GM18517 (cell line): Measurements from ENCODE around the gene ZNF385A.

Experiments used
- ATAC-seq: cut with Tn5 transposase; IDR thresholded peaks from one replicate; pipeline ENCODE4 v1.9.1; 2021; ENCODE audit warnings: mild to moderate bottlenecking, moderate library complexity; ENCODE audit not compliant: unreplicated experiment

The ZNF385A gene, protein sequence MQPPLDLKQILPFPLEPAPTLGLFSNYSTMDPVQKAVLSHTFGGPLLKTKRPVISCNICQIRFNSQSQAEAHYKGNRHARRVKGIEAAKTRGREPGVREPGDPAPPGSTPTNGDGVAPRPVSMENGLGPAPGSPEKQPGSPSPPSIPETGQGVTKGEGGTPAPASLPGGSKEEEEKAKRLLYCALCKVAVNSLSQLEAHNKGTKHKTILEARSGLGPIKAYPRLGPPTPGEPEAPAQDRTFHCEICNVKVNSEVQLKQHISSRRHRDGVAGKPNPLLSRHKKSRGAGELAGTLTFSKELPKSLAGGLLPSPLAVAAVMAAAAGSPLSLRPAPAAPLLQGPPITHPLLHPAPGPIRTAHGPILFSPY

DNA sequence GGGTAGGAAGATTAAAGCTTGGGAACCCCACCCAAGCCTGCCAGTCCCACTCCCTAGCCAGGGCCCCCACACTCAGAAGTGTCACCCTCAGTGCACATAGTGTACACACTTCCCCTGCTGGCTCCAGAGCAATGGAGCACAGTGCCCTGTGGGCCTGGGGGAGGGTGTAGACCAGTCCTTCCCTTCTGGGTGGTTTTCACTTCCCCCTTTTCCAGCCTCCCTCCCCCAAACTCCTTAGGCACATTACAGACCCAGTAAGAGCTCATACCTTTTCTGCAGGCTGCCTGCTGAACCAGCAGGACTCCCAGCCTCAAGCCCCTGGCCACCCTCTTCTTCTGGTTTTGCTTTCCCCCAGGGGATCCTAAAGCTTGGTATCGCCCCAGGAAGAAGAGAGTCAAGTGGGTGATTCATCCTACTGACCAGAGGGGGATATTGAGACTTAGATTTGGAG is at the start of gene ZNF385A:
TSS of gene ZNF385A (minus strand) at position 143 of the 451 bp plus-strand sequence. CDS start 219 bp downstream, outside the sequence.
- no peak for ATAC-seq

- ATAC-seq = no peak
Measured at GRCh38 chr12:54432815-54433164, 48.3 kb upstream of the ZNF385A start.

DNA sequence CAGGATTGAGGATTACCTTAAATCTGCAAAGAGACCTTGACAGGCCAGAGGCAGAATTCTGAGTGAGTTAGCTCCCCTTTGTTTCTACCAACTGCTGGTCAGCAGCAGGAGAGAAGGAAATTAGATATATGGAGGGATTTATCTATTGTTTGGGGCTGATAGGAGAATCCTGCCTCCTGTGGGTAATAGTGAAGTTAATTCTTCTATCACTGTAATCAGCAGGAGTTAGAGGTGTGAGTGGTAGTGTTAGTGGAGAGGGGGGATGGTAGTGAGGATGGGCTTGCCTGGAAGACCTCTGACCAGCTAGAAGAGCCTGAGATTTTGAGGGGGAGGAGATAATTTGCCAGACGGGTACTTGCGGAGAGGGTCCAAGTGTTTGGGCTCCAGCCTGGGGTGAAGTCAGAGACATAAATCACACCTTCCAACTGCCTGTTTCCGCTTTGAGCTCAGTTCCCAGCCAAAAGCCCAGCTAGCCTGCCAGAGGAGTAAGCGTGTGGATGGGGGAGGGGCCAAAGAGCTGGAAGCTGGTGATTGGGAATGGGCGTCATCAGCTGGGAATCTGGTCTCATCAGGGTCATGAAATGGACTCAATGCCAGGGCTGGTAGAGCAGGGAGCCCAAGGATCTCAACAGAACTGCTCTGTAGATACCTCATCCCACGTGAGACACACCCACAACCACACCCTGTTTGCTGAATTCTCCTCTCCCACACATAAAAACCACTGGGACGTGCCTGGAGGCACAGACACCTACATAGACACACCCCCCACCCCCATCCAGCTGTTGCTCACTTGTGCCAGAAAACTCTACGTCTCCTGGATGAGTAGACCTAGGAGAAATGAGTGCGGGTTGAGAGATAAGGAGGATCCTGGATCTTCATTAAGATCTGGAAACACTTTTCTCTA is 47.6 kb upstream of the ZNF385A start:
- no peak for ATAC-seq

DNA sequence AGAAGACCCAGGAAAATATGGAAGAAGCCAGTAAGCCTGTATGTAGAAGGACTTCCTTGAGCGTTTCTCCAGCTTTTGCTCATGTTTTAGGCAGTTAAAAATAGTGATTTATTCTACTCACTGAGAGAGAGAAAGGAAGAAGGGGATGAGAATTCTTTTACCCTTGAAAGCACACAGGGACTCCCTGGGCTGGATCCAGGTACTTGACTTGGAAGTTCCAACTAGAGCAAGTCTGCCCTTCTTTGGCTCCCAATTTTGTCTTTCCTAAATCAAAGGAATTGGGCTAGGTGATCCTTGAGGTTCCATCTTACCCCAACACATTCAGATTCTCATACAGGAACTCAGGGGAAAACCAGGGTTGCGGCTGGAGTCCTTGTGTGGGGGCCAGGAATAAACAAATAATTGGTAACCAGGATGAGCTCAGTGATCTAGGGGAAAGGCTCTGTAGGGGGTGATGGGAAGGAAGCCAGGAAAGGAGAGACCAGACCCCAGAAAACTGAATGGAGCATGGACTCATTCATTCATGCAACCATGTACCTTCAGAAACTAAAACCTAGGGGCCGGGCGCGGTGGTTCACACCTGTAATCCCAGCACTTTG is 46.0 kb upstream of the ZNF385A start:
- no peak for ATAC-seq

DNA sequence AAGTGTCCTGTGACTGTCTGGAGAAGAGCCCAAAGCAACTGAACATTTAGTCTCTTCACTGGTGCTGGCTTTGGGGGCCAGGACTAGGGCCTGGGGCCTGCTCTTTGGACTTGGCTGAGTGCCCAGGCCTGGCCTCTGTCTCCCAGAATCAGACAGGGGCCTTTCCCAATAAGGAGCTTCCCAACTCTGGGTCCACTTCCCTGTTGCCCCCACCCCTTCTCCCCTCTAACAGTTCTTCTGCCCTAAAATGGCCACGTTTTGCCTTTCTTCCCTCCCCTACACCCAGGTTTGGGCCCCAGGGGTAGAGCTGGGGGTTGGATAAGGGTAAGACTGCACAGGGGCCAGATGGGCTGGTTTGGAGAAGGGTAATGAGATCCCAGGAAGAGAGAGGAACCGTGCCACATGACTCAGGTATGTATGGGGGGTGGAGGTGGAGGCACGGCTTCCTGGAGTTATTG is 44.5 kb upstream of the ZNF385A start:
- no peak for ATAC-seq

- no peak for ATAC-seq
Measured at GRCh38 chr12:54428050-54429013, 43.8 kb upstream of the ZNF385A start.

DNA sequence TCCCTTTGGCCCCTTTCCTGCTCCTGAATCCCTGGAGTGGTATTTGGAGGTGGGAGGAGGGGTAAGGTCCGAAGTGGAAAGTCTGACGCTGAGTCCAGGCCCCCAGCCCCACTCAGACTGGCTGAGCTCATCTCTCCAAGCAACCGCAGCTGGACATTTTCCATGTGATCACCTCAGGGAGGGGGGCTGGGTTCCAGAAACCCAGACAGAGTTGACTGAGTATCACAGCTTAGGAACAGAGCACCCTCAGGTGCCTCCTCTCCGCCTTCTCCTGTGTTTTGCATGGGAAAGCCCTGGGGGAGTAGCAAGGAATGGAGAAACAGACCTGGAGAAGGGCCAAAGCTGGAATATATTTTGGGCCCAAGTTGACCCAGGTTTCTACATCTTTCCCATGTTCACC is 42.6 kb upstream of the ZNF385A start:
- no peak for ATAC-seq

DNA sequence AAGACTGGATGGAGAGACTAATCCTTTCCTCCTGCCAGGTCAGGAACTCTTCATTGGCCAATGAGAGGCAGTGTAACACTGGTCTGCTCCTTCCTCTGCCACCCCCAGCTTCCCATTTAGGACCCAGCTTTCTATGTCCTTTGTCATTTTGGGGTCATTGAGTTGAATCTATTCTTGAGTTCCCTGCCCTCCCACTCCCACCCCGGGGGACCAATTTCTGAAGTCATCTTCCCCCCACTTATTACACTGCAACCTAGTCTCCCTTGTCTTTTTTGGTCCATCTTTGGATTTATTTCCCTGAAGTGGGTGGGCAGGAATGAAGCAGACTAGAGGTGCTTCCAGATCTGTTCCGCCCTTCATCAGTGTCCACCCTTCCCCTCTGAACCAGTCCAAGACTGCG is 42.2 kb upstream of the ZNF385A start:
- ATAC-seq = no peak

DNA sequence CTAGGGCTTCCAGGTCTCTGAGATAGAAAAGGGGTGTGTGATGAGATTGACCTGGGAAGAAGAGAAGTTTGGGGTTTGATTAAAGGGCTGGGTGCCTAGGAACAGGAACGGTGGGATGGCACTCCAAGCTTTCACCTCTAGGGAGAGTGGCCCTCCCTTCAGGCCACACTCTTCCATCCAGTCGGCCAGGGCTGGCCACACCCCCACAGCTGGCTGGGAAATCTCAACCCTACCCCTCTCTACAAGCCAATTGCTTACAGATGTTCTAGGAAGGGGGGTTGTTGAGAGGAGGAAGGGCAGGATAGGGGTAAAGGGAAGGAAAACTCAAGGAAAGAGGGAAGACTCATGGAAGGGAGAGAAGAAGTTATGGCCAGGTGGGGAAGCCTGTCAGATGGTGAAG is 41.2 kb upstream of the ZNF385A start:
- ATAC-seq = no peak

GRCh38 chr12:54424224-54424623 is 39.7 kb upstream of the ZNF385A start:
- ATAC-seq = no peak

- no peak for ATAC-seq
Measured at GRCh38 chr12:54423816-54424150, 39.2 kb upstream of the ZNF385A start.

DNA sequence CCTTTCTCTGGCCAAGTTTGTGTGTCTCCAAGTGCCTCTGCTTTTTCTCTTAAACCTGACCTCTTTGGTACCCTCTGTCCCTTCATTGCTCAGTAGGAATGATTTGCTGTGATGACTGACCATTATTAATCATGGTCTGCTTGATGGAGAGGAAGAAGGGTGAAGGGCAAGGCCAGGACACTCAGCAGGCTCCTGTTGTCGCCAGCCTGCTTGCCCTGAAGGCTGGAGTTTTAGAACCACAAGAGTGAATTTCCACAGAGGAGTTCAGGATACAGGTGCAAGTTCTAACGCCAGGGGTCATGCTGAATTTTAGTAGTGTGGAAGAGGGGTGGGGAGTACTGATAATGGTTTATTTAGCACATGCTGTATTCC is 37.3 kb upstream of the ZNF385A start:
- ATAC-seq = no peak

- no peak for ATAC-seq
Measured at GRCh38 chr12:54421175-54421878, 36.8 kb upstream of the ZNF385A start.

- no peak for ATAC-seq
Measured at GRCh38 chr12:54420766-54421144, 36.2 kb upstream of the ZNF385A start.

- no peak for ATAC-seq
Measured at GRCh38 chr12:54419088-54419887, 34.8 kb upstream of the ZNF385A start, which contains the start of gene ITGA5. Gene ITGA5 (minus strand): TSS chr12:54419266. CDS start chr12:54419198, 68 bp downstream.

DNA sequence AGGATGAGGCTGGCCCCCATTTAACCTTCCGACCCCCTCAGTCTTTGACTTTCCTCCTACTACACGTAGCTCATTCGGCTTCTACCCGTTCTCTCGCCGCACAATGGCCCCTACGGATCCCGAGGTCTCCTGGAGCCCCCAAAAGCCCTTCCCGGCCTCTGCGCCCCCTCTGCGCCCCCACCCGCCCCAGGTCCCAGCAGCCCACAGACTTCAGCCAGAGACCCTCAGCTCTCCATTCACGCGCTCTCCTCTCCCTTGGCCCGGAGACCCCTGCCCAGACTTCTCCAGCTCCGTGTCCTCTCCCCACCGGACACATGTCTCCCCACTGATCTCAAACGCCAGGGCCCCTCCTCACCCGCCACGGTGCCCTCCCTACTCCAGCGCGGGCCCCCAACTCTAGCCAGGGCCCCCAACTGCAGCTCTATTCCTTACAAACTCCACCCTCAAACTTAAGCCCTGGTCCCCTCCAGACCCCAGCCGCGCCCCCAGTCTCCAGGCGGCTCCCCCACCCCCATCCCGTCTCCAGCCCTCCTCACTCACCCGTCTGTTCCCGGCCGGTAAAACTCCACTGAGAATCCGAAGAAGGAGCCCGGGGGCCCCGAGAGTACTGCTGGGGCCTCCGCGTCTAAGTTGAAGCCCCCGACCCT is 34.0 kb upstream of the ZNF385A start:
- ATAC-seq = no peak

- no peak for ATAC-seq
Measured at GRCh38 chr12:54417712-54418440, 33.3 kb upstream of the ZNF385A start.
